NCI-H187 (cell line): ENCODE data around the gene STIM1.
"Not testable (repeated sequence)": the region's sequence is repeated elsewhere in the genome, so short reads cannot be mapped to it uniquely, and the experiment has no call there.

ENCODE experiments used
- DNase-seq, 2 experiments: peaks; one replicate each; lab custom pipeline; 2025; lab: John Stamatoyannopoulos, UW

Gene STIM1

GRCh38 chr11:4115128-4115527, 259.7 kb downstream of the STIM1 start:
- DNase-seq, result no peak

DNA sequence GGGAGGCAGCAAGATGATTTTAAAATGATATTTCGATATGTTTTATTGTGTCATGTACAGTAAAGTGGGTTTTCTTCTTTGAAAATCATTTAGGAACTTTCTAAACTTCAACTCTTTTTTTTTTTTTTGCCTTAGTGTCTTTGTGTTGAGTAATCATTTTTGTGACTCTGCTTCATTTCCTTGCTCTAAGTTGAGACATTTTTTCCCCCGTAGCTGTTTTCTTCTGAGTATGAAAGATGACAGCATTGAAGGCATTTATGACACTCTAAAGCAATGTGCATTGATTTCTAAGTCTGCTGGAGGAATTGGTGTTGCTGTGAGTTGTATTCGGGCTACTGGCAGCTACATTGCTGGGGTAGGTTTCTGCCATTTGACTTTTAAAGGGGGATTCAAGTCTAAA, 262.6 kb downstream of the STIM1 start:
- DNase-seq, result no peak

DNA sequence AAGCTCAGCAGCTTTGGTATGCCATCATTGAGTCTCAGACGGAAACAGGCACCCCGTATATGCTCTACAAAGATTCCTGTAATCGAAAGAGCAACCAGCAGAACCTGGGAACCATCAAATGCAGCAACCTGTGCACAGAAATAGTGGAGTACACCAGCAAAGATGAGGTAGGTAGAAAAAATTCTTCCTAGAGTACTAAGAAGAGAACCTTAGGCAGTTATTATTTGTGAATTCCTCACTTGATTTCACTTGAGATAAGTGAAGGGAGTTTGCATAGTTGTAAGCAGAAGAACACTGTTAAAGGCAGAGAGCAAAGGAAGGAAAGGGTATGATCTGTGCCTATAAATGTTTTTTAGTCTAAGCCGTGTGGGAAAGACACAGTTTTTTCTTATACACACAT, 267.8 kb downstream of the STIM1 start:
- no peak for DNase-seq

DNA sequence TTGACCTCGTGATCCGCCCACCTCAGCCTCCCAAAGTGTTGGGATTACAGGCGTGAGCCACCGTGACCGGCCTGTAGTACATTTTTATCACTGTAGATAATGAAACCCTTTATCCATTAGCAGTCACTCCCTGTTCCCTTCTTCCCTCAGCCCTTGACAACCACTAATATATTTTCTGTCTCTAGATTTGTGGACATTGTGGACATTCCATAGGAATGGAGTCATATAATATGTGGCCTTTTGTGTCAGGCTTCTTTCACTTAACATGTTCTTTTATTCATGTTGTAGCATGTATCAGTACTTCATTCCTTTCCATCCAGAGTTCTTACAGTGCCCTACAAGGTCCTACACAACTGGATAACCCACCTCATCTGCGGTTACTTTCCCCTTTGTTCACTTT, 269.7 kb downstream of the STIM1 start:
- no peak for DNase-seq

DNA sequence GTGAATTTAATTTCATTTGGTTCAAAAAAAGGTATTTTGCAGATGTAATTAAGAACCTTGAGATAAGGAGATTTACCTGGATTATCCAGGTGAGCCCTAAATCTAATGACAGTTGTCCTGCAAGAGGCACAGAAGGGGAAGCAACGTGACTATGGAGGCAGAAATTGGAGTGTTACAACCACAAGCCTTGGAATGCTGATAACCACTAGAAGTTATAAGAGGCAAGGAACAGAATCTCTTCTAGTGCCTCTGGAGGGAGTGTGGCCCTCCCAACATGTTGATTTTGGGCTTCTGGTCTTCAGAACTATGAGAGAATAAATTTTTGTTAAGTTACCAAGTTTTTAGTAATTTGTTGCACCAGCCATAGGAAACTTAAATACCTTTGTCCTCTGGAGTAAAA, 271.9 kb downstream of the STIM1 start:
- DNase-seq, result no peak

GRCh38 chr11:4130219-4130618, 274.8 kb downstream of the STIM1 start:
- DNase-seq, result not testable (repeated sequence)

- DNase-seq, result no peak
Measured at GRCh38 chr11:4134806-4135205, 279.3 kb downstream of the STIM1 start.

- DNase-seq, result no peak
Measured at GRCh38 chr11:4138497-4138896, 283.0 kb downstream of the STIM1 start.

DNA sequence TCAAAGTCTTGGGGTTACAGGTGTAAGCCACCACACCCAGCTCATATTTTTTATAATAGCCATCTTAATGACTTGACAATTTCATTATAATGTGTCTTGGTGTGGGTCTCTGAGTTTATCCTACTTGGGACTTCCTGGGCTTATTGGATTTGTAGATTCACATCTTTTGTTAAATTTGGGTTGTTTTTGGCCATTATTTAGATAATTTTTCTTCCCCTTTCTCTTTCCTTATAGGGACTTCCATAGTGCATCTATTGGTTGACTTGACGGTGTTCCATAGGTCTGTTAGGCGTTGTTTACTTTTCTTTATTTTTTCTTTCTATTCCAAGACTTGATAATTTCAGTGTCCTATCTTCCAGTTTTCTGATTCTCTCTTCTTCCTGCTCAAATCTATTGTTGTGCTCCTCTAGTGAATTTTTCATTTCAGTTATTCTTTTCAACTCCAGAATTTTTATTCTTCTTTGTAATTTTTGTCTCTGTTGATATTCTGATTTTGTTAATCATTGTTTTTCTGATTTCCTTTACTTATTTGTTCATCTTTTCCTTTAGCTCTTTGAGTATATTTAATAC, 284.7 kb downstream of the STIM1 start:
- DNase-seq, result no peak
